Stimulated activated CD8-positive, alpha-beta memory T cell treated with anti-CD3 and anti-CD28 coated beads, Interleukin-7, amount 100 ng/mL, for 1 hour (primary cell): ENCODE data around the gene WNT3A.

Experiments used
- DNase-seq, 2 donors: peaks; one replicate each; pipeline ENCODE4 v3.0.0-alpha.2; 2020; ENCODE audit warnings: low read depth in 2 of 2

Gene WNT3A

DNA sequence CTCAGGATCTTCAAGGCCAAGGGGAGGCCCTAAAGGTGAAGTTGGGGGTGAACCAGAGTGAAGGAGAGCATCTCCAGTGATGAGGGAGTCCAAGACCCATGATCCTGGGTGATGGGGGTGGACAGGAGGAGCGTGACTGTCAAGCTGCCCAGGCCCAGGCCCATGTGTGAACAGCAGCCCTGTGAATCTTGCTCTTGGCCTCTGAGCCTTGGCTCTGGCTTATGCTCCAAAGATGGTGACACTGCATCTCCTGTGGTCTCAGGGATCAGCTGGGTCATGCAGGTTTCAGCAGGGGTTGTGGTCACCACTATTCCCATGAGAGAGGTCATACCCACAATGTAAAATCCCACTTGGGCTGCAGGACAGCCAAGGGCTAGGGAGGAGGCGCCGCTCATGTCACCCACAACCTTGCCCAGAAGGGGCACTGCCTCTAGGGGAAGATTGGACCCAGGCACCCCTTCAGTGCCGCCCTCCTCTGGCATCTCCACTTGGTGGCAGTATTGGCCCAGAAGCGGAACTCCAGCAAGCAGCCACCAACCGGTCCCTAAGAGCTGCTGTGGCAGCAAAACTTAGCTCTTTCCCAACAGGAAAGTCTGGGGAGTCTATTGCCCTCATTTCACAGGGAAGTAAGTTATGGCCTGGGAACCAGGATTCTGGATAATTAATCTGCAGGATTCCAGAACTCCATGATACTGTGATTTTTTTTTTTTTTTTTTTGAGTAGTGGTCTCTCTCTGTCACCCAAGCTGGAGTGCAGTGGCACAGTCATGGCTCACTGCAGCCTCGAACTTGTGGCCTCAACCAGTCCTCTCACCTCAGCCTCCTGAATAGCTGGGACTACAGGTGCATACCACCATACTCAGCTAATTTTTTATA, 7.5 kb upstream of the WNT3A start:
- peak; percentile 23 to 31 for DNase-seq

DNA sequence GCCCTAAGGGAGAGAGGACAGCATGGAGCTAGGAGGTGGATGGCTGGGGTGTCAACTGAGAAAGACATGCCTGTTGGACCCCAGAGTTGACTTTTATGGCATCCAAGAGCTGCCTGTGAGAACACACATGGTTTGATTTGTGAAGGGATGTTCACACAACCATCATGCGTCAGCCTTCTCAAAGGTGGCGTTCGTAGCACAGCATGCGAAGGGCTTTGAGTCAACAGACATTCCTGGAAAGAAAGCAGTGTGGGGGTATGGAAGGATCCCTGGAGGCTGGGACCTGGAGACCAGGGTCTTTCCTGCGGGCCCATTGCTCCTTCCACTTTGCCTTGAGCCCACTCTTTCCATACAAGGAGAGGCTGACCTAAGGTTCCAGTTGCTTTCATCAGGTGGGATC, 6.4 kb upstream of the WNT3A start:
- no peak for DNase-seq

DNA sequence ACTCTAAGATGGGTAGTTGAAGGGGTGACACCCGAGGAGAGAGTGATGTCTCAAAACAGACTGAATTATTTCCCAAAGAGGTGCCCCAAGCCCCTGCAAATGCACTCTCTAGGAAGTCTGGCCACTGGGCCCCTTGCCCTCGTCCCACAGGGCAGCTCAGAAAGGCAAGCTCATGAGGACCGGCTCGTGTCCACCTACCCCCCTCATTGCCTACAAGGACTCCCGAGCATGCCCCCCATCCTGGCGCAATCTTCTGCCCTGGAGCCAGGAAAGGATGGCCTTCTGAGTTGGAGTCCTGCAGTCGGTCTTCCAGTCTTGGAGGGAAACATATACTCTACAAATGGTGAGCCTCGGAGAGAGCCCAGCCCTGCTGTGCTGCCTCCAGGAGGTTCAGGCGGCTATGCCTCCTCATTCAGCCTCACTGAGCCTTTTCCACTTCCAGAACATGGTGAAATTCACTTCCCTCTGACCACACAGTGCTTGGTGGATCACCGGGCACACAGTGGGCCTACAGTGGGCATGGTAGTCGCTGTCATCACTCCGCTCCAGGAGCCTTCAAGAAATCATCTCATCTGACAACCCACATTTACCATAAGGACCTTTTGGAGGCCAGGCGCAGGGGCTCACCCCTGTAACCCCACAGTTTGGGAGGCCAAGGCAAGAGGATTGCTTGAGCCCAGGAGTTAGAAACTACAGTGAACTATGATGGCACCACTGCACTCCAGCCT, 5.8 kb upstream of the WNT3A start:
- no peak for DNase-seq

DNA sequence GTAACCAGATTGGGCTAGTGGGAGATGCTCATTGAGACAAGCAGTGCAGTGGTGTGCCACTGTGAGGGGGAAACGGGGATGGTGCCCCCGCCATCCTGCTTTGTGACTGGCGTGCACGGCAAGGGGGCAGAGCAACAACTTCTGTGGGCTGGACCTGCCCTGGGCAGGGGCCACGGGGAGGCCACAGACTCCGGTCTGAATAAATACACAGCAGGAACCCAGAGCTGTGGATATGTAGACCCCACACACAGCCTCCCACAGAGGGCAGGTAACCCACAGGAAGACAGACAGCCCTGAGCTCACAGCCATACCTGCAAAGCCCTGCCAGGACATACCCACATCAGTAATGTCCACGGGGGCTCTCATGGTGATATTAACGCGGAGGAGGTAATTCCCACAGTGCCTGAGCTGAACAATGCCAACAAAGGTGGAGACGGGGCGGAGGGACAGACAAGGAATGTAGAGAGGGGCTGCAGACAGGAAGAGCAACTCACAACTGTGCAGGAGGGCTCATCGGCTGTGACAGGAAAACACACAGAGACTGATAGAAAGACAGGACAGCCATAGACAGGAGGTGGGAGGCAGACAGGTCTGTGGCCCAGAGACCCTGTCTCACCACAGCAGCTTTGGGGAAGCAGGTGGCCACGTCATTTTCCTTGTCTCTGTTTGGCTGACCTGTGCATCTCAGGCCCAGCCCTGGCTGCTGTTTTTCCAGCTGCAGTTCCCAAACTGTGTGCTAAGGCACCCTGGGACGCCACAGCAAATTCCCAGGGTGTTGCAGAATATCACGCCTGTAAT, 4.9 kb upstream of the WNT3A start:
- DNase-seq: no peak

DNA sequence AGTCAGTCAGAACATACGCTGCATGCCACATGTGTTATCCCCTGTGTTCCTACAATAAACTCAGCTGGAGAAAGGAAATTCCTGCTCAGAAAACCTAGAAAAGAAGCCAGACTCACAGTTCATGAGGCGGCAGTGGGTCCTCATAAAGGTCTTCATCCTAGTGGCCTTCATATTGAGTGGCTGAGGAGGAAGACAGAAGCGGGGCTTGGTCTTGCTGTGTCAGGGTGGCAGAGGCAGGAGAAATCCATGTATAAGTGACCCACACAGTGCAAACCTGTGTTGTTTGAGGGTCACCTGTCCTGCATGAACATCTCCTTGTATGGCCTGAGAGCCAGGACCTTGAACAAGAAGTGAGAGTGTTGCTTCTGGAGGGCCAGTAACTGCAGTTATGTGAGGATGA, 4.0 kb upstream of the WNT3A start:
- DNase-seq: no peak

DNA sequence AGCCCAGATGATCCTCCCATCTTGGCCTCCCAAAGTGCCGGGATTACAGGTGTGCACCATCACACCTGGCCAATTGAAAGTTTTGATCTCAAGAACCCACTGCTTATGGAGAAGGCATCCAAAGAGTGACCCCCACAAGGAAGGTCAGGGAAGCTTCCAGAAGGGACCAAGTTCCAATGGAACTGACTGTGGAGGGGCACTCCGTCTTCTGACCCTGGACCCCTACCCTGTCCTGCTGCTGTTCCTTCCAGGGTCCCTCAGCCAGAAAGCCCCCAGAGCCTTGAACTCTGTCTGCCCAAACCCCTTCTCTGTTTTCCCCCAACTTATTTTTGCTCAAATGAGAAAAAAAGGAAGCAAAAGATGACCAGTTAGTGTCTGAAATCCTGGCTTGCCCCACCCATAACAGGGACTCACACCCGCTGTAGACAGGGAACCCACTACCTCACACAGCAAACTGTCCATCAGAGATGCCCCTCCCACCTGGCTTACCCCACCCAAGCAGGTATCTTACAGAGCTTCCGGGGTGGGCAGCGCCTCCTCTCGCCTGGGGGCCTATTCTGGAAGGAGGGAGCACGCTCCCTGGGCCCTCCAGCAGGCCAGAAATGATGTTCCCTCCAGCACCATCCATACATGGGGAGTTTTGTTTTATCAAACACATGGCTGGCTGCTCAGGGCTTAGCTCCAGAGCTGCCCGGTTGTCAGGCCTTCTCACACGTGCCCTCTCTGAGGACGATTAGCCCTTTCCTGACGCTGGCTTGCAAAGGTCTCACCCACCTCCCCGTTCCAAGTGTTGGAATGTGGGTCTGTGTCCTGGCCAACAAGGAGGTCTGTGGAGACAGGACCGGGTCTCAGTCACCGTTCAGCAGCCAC, 3.1 kb upstream of the WNT3A start:
- DNase-seq: no peak

DNA sequence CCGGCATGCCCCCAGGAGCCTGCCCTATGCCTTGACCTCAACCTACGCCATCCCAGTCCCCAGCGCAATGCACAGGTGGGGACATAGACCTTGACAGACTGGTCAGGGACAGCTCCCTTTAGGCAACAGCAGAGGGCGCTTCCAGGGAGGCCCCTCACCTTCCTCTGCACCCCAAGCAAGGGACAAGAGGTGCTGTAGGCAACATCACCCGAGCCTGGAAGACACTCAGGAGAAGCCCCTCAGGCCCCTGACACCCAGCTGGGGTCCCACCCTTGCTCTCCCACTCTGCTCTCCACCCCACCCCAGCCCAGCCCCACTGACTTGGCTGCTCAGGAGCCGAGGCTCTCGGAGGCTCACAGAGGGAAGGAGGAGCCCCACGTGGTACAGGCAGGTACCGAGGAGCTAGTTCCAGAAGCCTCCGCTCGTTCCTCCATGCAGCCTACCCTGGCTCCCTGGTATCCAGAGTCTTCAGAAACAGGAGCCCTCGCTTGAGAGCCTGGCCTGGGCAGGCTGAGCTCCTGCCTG, 2.4 kb upstream of the WNT3A start:
- no peak for DNase-seq

DNA sequence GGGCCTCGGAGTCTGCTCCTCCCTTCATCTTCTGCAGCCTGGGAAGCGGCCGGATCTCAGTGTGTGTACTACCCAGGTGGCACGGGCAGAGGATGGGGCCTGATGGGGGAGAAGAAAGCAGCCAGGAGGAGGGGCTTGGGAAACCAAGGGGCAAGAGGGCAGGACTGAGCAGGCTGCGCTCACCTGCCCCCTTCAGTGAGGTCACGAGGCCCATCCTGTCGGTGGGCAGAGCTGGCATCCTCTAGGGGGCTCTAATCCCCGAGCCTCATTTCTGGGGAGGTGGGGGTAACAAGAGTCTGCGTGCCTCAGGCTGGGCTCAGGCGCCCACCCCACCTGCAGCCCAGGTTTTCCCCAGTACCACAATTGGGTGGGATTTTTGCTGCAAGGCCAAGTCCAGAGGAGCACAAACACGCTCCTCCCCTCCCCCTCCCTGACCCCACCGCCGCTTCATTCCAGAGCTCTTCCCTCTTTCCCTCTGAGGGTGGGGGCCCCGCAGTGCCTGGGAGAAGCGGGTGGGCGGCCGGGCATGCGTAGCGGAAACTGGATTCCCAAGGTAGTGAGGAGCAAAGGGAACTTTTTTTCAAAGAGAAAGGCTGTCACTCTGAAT, 1.8 kb upstream of the WNT3A start:
- DNase-seq: no peak

DNA sequence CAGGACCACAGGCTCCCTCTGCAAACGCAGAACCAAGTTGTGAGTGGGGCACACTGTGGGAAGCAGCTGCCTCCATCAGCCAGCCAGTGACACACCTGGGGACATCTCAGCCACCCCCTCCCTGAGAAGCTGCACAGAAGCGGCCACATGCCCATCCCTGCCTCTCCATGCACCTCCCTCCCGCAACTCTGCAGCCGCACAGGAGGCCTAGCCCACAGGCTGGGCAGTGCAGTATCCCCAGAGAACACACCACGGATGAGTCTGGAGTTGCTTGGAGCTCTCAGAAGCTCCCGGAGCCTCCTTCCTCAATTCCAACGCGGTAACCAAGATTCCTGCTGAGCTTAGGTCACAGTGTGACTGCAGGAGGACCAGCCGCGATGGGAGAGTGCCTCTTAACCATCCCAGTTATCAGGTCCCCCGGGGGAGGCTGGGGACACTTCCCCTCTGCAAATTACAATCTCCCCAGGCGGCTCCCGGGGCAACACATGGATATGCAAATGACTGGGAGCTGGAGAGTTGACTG, 1.2 kb upstream of the WNT3A start:
- no peak for DNase-seq

DNA sequence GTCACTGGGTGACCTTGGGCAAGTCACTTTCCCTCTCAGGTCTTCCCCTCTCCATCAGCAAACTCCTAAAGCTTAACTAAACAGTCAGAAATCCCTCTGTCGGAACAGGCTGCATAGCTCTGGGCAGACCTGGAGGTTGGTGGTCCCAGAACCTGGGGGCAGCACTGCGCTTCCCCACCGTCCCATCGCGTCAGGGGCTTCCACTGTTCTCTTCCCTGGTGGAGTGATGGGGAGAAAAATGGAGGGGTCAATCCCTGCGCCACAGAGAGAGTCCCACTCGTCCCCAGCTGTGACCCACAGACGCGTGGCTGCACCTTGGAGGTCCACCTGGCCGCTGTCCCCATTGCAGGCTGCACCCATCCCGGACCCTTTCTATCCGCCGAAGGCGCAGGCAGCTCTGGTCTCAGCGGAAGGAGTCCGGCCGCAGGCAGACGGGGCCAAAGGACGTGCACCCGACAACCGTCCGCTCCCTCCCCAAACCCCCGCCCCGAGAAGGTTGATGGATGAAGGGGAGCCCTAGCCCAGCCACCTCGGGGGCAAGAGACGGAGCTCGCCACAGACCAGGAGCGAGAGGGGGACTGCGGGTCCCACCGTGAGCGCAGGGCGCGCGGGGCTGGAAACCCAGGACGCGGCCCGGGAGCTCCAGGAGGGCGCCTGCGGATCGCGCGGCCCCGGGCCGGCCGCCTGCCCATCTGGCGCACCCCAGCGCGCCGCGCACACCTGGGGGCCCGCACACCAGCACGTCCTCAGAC, 588 bp upstream of the WNT3A start:
- no peak for DNase-seq

DNA sequence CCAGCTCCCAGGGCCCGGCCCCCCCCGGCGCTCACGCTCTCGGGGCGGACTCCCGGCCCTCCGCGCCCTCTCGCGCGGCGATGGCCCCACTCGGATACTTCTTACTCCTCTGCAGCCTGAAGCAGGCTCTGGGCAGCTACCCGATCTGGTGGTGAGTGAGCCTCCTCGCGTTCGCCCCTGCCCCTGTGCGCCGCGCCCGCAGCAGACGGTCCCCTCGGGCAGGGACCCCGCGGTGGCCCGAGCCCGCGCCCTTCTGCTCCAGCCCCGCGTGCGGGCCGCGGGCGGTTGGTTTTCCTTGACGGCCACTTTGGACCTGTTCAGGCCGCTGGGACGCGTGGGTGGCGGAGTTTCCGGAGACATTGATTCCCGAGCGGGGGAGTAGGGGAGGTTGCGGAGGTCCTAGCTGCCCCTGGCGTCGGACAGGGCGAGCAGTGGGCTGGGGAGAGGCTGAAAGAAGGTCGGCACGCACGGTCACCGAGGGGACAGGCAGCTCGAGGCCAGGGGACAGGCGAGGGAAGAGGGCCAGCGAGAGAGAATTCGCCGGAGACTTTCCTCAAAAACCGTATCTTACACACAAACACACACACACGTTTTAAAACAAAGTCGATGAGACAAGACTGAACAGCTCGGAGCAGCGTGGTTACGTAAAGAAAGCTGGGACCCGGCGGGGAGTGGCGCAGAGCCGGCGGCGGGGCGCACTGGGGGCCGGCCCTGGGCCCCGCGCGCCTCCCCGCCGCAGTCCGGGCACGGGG, 427 bp downstream of the WNT3A start:
- DNase-seq: no peak

DNA sequence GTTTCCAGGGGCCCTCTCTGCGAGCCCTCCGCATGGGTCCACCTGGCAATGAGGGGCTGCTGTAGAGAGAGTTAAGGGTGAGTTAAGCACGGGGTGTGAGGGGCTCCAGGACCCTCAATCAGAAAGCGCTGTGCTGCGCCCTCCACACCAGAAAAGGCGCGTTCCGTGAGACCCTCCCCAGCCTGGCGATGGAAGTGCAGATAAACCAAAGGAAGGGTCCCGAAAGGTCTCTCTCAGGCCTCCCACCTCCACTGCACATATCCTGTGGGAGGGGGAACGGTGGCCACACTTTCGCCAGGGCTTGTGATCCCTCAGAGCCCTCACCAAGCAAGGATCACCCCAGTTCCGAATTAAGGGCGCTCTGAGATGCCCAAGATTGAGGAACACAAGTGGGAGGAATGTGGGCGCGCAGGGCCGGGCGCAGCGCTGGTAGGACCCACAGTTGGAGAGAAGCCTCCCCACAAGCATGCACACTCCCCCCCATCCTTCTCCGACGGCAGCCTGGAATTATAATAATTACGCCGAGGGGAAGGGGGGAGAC, 1.1 kb downstream of the WNT3A start:
- DNase-seq: no peak

DNA sequence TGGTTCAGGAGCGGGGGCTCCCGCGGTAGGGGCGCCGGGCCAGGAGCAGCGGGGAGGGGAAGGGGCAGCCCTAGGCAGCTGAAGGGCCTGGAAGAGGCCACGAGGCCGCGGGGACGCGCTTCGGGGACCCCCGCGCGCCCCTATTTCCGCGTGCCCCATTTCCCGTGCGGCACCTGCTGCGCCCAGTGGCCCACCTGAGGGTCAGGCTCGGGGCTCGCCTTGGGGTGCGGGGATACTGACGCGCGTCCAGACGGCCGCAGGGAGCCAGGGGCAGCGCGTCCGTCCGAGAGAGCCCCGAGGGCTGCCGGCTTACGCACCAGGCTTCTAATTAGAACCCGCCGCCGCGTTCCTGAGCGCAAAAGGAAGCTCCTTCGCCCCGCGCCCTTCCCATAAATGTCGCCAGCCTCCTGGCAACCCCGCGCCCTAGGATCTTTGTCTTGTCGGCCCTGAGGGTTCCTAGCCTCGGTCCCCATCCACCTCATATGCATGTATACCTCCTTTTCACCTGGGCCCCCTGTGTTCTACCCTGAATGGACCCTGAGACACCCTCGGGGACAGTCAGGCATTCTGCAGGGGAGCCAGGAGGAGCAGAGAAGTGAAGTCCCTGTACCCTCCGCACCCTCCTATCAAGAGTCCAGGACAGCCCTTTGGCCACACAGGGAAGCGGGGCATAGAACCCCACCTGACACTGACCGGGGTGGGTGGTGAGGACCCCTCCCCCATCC, 1.8 kb downstream of the WNT3A start:
- no peak for DNase-seq

DNA sequence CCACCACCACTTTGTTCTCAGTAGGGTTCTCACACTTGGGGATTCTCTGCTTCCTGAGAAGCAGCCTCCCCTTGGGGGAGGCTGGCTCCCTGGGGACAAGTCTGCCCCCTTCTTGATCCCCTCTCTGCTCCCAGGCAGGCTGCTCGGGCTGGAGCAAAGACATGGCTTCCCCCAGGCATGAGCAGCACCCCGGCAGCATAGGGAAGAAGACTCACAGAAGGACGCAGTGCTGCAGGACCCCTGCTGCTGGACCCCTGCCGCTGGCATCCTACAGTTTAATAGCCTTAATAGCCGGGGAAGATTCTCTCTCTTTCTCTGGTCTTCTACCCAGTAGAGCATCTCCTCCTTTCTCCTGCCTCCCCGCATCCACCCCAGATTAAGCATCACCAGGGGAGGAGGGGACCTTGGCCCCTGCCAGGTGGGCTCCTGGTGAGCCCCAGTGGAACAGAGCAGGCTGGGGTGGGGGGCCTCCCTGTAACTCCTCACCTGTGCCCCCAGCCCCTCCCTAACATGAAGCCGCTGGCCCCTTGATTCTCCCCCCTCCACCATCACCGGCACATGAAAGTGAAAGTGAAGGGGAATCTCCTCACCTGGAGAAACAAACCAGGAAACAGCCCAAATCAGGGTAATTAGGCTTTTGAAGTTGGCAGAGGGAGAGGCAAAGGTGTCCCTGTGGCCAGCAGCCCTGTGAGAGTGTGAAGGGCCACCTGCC, 2.5 kb downstream of the WNT3A start:
- no peak for DNase-seq

DNA sequence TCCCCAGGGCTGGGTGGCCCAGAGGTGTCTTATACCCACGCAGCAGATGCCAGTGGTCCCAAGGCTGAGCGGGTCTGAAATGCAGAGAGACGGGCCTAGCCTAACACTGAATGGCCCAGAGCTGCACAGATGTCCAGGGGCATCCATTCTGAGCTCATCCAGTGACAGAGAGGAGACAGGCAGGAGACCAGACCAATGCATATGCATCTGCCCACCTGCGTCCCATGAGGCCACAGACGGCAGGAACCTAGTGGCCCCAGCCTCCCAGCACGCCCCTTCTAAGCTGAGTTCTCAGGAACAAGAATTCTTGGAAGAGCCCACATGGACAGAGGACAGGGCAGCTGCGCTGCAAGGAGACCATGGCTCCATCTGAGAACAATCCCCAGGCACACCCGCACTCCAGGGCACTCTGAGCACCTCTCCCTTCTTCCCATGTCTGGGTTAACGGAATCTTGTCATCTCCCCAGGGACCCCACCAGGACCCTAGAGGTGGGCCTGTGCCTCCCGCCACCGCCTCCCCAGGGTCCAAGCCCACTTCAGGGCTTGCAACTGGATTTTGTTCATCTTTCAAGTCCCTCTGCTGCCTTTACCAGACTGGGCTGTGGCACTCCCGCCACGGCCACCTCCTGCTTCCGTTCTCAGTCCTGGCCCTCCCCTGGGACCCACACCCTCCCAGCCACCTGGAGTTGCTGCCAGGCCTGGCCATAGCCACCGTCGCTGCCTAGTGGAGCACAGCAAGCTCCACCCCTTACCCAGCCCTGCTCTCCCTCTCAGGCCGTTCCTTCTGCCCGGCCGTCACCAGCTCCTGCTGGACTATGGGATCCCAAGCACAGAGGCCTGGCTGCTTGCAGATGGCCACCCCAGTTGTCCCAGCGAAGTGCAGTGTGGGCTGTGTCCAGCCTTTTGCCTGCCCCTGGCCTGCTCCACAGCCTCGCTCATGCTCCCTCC, 3.3 kb downstream of the WNT3A start:
- no peak for DNase-seq

DNA sequence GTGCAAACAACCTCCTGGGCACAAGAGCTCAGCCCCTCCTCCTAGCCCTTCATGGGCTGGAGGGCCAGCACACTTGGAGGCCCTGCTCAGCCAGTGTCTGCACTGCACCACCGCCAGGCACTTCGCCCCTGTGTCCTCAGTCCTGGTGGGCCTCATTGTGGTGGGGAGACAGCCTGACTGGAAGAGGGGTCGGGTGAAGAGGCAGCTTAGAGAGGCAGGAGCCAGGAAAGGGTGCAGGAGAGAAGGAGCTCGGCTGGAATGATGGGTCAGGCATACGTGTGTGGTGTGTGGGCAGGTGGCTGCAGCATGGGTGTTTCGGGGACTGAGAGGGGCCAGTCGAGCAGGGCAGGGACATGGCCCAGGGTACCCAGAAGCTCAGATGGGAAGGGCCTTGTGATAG, 4.1 kb downstream of the WNT3A start:
- DNase-seq: no peak
